Activated CD4-positive, CD25-positive, alpha-beta regulatory T cell treated with anti-CD3 and anti-CD28 coated beads, Interleukin-2, amount 50 U/mL, for 24 hours (primary cell): ENCODE results near the gene BACE1.
"Not testable (repeated sequence)": the region's sequence is repeated elsewhere in the genome, so short reads cannot be mapped to it uniquely, and the experiment has no call there.

Experiments
- ATAC-seq, 2 donors: fragments of 150-1000 bp; cut with Tn5 transposase; one replicate each; pipeline ENCODE4 v1.10.0; 2021; ENCODE audit warnings: mild to moderate bottlenecking in 1 of 2, moderate library complexity in 1 of 2

BACE1 gene

DNA sequence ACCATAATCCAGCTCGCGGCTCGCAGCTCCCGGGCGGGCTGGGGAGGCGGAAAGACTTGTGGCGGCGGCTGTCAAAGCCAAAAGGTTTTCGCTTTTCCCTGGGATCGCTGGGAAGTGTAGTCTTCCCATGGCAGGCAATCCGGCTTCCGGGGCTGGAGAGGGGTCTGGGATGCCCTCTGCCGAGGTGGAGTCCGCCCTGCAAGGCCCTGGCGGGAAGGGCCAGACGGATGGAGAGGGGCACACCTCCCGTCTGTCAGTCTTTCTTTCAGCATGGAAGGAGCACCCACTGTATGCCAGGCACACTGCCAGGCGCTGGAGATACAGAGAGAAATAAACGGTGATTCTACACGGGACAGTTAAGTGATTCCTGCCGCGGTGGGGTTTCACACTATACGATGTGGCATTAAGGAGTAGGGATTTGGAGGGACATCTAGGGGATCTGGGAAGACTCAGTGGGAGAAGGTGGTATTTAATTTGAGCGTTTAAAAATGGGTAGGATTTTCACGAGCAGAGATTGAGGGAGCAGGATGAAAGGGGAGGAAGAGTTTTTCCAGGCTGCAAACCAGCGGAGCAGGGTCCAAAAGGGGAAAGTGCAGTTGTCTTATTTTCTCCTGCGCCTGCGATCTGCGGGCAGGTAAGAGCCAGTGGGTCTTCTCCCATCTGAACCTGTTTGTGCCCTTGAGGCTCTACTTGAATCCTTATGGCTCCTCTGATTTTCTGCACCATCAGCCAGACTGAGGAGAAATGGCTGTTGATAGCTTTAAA lies at the start of gene BACE1:
Gene BACE1, minus strand, starts transcription at position 60 of the 765 bp plus-strand sequence. CDS start 461 bp downstream, outside the sequence.
- peak; percentile 17 to 48 for ATAC-seq

DNA sequence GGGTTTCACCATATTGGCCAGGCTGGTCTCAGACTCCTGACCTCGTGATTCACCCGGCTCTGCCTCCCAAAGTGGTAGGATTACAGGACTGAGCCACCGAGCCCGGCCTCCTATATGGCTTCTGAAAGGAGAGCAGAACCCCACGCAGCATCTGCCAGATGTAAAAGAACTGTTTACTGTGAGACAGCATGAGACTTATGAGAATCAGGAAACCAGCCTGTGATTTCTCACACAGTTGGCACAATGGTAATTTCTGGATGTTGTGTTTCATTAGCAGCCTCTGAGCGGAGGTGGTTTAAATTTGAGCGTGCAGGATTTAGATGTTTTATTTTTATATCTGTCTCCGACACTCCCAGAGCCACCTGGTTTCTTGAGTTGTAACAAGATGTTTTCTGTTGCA lies 45.4 kb upstream of the BACE1 start:
- ATAC-seq = no peak

DNA sequence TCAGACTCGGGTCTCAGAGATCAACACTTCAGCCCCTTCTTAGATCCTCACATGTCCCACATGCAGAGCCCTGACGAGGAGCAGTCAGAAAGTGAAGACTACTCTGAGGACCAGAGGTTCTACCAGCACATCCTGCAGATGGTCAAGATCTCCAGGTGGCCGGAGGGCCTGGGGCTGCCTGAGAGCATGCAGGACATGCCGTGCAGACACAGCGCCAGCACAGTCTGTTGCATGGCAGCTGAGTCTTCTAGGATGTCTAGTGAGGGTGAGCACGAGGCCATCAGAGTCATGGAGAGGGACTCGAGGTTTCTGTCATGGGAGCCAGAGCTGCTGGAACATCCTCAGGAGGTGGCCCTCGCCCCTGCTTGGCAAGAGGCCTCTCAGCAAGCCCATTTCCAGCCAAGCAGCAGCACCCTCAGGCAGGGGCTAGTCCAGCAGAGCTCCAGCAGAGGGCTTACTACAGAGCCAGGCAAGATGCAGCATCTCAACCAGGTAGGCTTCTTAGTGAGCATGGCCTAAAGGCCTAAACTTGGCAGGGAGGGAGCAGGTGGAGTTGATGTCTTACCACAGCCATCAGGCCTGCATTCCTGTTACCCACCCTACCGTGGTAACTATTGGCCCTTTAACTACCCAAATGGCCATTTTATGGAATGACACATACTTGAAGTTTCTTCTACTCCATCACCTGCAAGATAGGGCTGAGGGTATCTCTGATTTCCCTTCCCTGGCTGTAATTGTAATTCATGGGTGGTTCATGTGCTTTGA lies 40.3 kb upstream of the BACE1 start:
- ATAC-seq = peak in 1 of 2 donors; percentile 10

DNA sequence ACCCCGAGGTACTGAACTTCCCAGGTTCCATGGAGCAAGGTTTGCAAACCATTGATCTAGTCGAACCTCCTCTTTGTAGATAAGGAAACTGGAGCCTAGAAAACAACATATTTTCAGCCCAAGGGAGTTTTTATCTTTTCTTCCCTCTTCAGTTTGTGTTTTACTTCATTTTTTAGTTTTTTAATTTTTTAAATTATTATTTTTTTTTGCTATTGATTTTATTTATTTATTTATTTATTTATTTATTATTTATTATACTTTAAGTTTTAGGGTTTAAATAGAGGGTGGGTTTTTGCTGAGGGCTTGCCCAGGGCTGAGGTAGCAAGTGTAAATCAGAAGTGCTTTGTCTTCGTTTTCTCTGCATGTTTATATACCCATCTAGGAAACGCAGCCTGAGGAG lies 38.5 kb upstream of the BACE1 start:
- no peak for ATAC-seq

DNA sequence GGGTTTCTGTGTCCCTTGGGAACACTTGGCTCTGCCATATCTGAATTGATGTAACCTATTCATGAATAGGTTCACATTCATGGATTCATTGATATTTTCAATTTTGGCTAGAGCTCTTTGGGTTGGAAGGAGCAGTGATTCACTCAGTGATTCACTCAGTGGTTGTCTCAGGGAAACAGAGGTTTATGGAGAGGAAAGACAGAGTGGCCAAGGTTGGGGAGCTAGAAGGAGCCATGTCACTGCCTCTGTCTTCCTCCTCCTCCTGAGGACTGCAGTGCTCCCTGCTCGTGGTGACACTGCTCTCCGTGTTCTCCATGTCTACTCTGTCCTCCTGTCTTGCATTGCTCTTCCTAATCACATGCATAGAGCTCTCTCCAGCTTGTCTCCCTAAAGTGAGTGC lies 29.0 kb upstream of the BACE1 start:
- ATAC-seq = no peak

- no peak for ATAC-seq
Observed at GRCh38 chr11:117337076-117337475, 21.0 kb upstream of the BACE1 start.

- ATAC-seq = no peak
Observed at GRCh38 chr11:117335399-117335798, 19.3 kb upstream of the BACE1 start.

GRCh38 chr11:117334896-117335295 lies 18.8 kb upstream of the BACE1 start:
- no peak for ATAC-seq

- no peak for ATAC-seq
Observed at GRCh38 chr11:117333917-117334316, 17.9 kb upstream of the BACE1 start.

GRCh38 chr11:117332843-117333242 lies 16.8 kb upstream of the BACE1 start:
- ATAC-seq = no peak

GRCh38 chr11:117328375-117329010 lies 12.4 kb upstream of the BACE1 start:
- peak in 1 of 2 donors; percentile 7 for ATAC-seq

- ATAC-seq = peak; percentile 98
Observed at GRCh38 chr11:117327567-117328374, 11.7 kb upstream of the BACE1 start, which contains the start of gene CEP164. CEP164 (plus strand) TSS chr11:117327854; CDS start chr11:117338587, 10,733 bp downstream.

DNA sequence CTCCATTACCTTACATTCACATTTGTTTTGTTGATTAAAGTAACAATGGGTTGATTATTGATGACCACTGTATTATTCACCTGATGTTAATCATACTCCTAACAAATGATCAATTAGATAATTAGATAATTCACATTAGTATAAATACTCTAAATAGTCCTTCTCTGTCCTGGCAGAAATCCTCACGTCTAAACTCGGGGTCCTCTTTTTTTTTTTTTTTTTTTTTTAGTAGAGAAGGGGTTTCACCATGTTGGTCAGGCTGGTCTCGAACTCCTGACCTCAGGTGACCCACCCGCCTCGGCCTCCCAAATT lies 11.2 kb upstream of the BACE1 start:
- ATAC-seq = not testable (repeated sequence)

DNA sequence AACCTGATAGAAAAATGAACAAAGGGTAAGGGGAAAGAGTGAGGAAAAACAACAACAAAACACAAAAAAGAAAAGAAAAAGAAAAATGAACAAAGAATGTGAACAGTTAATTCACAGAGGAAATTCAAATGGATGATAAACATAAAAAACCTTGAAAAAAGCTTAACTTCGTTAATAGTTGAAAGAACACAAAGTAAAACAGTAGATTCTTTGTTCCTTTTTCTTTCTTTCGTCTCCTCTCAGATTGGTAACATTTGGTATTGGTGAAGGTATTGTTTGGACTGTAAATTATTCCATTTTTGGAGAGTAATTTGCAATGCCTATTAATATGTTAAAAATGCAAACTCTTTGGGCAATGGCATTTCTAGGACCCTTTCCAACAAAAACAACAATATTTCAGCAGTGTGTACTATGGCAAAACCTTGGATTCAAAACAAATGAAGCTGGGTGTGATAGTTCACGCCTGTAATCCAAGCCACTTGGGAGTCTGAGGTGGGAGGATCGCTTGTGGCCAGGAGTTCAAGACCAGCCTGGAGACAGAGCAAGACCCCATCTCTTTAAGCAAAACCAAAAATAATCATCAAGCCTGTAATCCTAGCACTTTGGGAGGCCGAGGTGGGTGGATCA lies 3.3 kb upstream of the BACE1 start:
- ATAC-seq = no peak

GRCh38 chr11:117318738-117319137 lies 2.7 kb upstream of the BACE1 start:
- no peak for ATAC-seq

- peak; percentile 74 to 75 for ATAC-seq
Observed at GRCh38 chr11:117315285-117316196, 515 bp downstream of the BACE1 start.

DNA sequence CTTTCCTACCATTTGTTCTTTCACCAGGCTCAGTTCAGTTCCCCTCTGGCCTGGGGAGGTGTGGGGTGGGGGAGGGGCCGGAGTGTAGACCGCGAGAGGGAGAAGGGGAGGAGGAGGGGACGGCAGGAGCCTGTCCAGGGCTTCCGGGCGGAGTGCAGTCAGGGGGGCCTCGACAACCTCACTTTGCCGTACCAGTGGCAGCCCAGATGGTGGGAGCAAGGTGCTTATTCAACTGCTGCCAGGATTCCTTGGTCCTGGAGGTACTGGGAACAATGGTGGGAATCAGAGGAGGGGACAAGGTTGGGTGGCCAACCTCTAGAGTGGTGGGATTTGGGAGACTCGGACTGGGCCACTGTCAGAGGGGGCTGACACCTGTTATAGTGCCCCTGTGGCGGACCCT lies 1.2 kb downstream of the BACE1 start:
- ATAC-seq = no peak

DNA sequence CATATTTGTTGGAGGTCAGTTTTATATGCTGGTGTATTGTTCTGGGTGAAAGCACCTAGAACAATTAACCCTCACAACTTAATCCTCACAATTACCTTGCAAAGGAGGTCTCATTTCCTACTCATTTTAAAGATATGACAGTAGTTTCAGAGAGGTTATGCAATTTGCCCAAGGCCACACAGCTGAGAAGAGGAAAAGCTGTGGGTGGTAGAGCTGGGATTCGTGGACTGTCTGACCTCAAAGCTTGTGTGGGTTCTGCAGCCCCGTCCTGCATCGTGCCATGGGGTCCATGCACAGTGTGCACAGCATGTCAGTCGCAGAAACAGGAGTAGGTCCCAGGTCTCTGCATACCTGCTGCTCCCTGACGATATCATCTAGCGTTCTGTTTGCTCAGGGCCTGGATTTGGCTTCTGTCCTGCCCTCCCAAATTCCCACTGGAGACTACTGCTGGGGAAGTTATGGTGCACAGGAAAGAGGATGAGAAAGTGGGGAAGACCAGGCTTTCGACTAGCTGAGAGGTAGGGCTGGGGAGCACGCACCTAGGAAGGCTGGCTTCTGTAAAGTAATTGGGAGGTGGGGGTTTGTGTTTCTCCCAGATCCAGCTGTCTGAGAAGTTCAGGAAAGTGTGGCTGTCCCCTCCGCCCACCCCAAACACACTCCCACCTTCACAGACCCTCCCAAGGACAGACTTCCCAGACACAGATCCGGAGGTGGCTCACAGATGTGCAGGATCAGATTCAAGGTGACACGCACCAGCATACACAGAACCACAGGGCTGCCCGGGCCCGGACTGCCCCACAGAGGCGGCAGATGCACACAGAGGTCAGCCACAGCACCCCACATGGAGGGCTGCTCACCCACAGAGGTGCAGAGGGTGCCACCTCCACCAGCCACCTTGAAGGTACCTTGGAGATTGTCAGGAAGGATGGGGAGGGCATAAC lies 2.0 kb downstream of the BACE1 start:
- ATAC-seq = no peak

GRCh38 chr11:117313091-117313490 lies 3.0 kb downstream of the BACE1 start:
- ATAC-seq = no peak

- no peak for ATAC-seq
Observed at GRCh38 chr11:117309310-117309709, 6.7 kb downstream of the BACE1 start.
